Left renal cortex interstitium (tissue), 4 donors: Measurements from ENCODE around the gene LHX3. TPM values are rescaled to one million over a fixed set of nuclear protein-coding genes. Genes with fewer than 3 reads are reported as not detected.

ENCODE experiments used
- DNase-seq, 4 donors: peaks; one replicate each; pipeline ENCODE4 v3.0.0-alpha.2; 2013; ENCODE audit warnings: low read depth in 4 of 4, low spot score in 2 of 4, missing footprints in 1 of 4
- polyA plus RNA-seq, 4 donors: library from polyadenylated mRNA; unstranded; fragments of 120-200 nt; gene quantifications; one replicate each; pipeline ENCODE4 v1.2.1, GENCODE V29; 2013; ENCODE audit not compliant: insufficient read length in 4 of 4

The LHX3 gene
- polyA plus RNA-seq, 4 donors, result not detected

GRCh38 chr9:136229096-136230065 lies 24.5 kb upstream of the LHX3 start:
- no peak for DNase-seq

GRCh38 chr9:136228107-136228875 lies 23.4 kb upstream of the LHX3 start:
- DNase-seq, result no peak

DNA sequence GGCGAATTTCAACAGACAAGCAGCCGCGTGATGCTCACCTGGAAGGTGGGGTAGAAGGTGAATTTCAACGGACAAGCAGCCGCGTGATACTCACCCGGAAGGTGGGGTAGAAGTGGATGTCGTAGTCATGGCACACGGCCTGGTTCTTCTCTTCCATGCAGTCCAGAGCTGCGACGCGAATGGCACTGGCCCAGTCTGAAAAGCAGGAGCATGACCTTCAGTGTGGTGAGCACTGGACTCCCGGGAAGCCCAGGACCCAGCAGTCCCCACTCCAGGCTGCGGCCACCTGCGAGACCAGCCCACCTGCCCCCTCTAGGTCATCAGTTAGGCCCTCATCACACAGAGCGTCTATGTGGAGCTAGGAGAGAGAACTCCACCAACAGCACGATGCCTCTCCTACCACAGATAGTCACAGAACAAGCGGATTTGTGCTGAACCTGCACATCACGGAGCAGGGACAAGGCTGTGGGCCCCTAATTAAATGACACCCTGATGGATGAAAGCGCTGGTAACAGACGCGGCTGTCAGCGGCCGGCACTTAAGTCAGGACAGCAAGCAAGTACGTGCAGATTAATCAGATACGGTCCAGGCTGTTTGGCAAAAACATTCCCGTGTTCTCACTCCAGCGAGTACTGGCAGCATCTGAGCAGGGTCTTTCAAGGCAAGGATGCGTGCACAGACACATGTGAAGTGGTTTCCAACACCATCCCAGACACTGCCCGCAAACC lies 21.9 kb upstream of the LHX3 start:
- no peak for DNase-seq

DNA sequence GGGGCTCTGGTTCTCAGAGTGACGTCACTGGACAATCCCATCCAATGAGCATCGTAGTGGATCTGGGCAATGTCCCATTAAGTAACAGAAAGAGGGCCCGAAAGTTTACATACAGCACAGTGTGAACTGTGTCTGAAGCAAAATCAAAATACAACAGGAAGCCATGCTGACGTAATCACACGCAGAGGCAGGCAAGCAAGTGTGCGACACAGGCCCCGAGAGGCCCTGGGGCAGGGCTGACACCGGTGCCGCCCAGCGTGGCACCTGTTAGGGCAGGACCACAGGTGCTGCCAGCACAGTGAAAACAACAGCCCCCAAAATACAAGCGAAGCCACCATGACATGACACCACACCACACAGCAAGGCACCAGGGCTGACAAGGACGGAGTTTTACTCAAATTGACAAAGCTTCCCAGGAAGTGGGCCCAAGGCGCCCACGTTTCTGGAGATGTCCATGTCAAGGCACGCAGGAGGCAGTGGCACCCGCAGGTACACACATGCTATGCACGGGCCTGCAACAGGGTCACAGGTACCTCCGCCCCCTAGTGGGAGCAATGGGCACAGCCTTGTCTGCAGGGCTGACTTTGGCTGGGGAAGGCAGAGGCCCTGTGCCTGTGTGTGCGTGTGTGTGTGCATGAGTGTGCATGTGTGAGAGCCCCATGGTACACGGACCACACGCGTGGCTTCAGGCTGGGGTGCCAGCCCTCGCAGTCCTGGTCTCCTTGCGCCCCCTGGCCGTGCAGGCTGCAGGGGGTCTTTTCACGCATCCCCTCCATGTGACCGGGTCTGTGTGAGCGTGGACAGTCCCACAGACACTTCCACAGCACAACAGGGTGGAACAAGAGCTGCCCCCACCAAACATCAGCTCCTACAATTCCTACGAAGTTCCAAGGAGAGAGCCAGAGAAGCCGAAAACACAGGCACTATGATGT lies 21.1 kb upstream of the LHX3 start:
- DNase-seq, result no peak

DNA sequence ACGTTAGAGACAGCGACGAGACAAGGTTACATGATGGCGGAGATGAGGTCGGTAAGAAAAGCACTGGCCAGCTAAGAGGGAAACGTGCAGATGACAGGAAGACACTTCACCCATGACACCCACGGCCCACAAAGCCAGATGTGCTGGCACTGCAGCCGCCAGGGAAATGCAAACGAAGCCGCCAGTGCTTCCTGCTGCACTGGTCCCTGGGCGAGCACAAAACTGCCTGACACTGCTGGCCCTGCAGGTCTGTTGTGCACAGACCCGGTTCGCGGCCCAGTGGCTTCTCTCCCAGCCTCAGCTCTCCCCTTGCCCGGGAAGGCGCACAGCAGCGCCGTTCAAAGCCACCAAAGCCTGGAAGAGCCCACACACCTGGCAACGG lies 20.4 kb upstream of the LHX3 start:
- DNase-seq, result no peak

- DNase-seq, result no peak
Observed at GRCh38 chr9:136223871-136224640, 19.1 kb upstream of the LHX3 start.

DNA sequence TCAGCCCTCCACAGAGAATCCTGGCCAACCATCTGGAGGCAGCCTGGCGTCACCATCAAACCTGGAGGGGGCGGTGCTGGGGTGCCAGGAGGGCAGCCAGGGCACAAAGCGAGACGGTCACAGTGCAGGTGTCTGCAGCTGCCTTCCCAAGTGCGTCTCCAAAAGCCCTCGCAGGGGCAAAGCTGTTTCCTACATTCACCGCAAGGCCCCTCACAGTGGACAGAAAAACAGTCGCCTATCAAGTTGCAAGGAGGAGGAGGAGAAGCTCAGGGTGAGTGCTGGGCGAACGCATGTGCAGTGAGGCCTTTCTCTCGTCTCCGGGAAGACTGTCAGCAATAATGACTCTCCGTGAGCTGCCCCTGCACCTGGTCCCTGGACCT lies 18.0 kb upstream of the LHX3 start:
- DNase-seq, result no peak

DNA sequence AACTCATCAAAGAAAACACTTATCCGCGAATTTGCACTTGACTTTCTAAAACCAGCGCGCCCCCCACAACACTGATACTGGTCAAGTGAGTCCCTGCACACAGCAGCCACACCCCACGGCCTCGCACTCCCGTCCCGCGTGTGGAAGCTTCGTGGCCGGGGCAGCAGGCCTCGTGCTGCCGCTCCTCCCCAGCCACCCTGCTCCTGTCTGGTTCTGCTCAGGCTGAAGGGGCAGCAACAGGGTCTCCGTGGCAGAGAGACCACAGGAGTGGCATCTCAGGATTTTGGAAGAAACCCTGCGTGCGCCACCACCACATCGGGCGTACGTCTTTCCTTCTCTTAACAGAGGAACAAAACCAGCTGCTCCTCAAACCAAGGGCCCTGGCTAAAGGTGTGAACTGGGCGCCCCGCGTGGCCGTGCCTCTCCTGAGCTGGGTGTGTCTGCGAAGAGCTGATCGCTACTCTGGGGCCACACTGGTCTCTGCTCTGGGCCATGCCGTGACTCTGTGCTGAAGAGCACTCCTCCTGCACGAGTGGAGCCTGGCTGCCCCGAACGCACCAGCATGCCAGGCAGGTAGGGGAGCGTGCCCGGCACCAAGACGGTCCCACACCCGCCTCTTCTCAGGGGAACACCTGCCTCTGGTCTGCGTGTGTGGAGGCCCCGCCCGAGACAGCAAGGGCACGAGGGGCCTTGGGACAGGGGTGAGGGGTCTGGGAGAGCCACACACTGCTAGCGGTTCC lies 17.4 kb upstream of the LHX3 start:
- DNase-seq, result no peak

- DNase-seq, result no peak
Observed at GRCh38 chr9:136220017-136220729, 15.2 kb upstream of the LHX3 start.

DNA sequence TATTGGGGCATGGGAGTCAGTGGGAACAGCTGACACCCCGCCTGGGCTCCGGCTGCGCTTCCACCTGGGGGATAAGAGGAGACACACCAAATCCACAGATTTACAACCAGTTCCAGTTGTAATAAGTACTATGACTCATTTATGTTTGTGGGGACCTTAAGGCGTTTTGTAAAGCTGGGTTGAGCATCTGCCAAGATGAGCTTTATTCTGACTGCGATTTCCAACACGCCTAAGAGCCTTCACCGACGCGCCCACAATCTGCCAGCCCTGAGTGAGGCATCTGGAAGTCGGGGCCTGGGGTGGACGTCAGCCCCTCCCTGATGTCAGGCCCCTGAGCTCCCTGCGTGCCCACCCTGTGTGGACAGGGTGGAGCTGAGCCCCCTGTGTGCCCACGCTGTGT lies 14.3 kb upstream of the LHX3 start:
- DNase-seq, result no peak

GRCh38 chr9:136218673-136219072 lies 13.7 kb upstream of the LHX3 start:
- DNase-seq, result no peak

DNA sequence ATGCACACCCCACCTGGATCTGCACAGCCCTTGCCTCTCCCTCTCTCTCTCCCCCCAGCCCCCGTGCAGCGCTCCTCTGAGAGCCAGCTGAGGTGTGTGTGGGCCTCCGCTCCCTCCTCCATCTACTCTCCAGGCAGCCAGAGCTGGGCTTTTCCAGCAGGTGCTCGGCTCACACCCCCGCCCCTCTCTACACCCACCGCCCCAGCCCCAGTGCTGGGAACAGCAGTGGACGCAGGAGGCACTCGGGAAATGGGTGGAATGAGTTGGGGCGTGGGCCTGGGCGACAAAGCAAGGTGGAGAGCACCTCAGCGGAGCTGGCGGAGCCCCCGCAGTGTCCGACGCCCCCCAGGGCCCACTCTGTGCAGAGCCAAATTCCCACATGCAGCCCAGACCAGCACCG lies 13.3 kb upstream of the LHX3 start:
- no peak for DNase-seq

DNA sequence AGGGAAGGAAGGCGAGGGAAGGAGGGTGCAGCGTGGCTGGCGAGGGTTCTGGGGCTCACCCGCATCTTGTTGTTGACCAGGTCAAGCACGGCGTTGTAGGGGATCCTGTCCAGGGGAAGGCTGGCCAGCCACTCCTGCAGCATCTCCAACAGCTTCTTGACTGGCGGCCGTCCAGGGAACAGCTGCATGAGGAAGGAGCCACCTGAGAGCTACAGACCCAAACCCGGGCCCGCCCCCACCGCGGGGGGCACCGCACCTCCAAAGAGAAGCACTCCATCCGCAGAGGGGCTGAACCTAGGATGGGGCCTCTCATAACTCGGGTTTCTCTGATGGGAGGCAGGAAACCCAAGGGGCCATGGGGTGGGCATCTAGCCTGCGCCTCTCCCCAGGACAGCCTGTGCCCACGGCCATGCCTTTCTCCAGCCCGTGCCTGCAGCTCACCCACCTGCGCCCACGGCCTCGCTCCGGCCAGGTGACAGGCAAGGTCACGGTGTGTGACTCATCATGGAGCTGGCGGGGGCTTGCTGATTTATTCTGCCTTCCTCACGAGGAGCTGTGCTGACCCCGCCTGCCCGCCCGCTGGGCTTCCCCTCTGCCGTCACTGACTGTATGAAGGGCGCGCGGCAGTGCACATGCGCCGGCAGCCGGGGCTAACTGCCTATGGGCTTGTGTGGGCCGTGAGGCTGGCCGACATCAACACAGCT lies 11.8 kb upstream of the LHX3 start:
- DNase-seq, result no peak

DNA sequence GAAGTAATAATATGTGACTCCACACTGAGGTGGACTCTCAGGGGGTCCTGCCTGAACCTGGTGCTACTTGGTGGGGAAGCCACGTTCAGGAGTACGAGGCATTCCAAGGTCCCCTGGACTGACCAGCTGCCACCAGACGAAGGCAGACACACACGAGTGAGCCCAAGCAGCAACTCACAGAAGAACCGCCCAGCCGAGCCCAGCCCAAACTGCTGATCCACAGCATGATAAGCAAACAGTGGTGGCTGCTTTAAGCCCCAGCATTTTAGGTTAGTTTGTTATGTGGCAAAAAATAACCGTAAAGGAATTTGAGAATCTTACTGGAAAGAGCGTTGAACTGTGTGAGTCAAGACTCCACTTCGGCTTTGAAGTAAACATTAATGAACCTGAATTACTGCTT lies 8.8 kb upstream of the LHX3 start:
- DNase-seq, result no peak

GRCh38 chr9:136212345-136212950 lies 7.5 kb upstream of the LHX3 start:
- no peak for DNase-seq

DNA sequence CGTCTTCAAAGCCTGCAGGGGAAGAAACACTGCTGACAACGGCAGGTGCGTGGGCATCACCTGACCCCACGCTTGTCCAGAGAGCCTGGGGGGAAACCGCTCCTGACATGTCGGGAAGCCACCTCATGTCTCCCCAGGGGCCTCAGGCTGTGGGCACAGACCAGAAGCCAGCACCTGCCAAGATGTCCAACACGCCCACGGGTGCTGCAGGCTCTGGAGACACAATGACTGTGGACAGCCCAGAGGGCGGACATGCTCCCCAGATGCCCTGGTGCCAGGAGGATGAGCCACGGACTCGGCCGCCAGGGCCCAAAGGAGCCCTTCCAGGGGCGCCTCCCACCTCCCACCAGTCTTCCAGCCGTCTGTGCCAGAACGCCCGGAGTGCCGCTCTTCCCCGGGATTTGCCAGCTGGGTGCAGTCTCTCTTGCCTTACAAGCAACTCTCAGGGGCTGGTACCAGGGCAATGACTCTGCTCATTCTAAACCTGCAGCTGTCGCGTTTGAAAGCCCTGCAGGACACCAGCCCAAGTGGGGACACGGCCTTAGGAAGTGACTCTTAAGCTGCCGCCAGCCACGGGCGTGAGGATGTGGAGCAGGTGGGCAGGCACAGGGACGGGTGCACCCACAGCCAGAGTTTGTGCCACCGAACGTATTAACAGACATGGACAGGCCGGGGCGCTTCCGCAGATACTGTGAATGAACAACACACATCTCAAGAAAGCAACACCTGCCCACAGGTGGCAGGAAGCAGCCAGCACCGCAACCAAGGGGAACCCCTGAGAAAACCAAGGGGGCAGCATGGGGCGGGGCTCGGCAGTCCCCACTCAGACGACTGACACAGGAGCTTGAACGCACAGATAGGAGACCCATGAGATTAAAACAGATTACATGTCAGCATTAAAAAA lies 6.8 kb upstream of the LHX3 start:
- DNase-seq, result no peak
